ENCODE data around the gene VGLL2.

The VGLL2 gene

DNA sequence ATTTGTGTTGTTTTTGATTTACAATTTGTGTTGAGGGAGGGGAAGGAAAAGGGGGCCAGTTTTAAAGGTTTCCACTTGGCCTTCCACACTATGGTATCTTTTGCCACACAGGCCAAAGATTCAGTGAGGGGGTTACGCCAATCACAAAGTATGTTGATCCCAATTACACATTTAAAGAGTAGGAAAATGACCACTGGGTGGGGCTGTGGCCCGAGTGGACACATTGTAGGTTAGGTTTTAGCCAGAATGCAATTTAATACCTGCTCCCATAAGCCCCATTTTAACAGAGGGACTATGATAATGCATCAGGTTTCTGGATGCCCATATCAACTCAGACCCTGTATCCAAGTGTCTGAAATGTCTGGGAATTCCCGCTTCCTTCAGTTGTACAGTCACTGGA is 15.6 kb downstream of the VGLL2 start:
- Histone ChIP-seq H3K9me3 (ENCODE audit: control insufficient read depth, low read length) (no peaks in the 10 kb centered on the region), H3K36me3 (ENCODE audit: control insufficient read depth, insufficient read depth, low read length) (no peaks in the 10 kb centered on the region), H3K4me1 (ENCODE audit: control insufficient read depth, insufficient read depth, low read length, poor library complexity, severe bottlenecking) (no peaks in the 10 kb centered on the region), H3K27ac (ENCODE audit: insufficient read depth, low read length, poor library complexity, severe bottlenecking) (no peak overlapping the region), H3K27me3 (replicated peaks; ENCODE audit: control insufficient read depth, insufficient read depth, low read length, poor library complexity, severe bottlenecking) (peaks cover 5% of the 10 kb centered on the region), H3K4me3 (ENCODE audit: insufficient read depth, low read depth, low read length, poor library complexity, severe bottlenecking) (no peak overlapping the region)
- DNase-seq = no peak

DNA sequence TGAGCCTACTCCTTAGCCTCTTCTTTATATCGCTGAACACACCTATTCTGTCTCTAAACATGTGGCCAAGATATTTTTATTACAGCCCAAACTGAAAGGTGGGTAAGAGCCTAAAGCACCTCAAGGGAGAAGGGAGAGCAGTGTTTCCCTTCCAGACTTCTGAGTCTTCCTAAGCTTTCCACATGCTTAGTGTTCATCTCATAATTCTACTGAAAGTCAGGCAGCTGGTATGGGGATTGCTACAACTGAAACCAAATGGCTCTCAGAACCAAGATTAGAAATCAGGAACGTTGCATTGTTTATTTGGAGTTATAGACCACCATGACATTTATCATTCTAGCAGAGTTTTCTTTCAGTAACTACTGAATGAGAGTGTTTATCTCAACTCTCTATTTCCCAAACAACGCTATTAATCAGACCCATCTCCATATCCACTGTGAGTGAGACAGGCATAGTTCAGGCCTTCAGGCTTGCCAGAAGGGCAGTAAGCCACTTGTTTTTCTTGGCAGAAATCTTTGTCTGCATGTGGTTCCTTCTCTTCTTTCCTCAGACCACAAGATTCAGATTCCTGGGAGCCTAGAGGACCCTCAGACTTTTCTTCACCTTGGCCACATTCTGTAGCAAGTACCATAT is 22.8 kb downstream of the VGLL2 start:
- no peaks in the 10 kb centered on the region for H3K9me3 ChIP-seq (ENCODE audit: control insufficient read depth, low read length)
- H3K4me1 ChIP-seq (ENCODE audit: control insufficient read depth, insufficient read depth, low read length, poor library complexity, severe bottlenecking) = no peaks in the 10 kb centered on the region
- no peak overlapping the region for H3K27ac ChIP-seq (ENCODE audit: insufficient read depth, low read length, poor library complexity, severe bottlenecking)
- no peak for DNase-seq
- no peaks in the 10 kb centered on the region for H3K27me3 ChIP-seq (replicated peaks; ENCODE audit: control insufficient read depth, insufficient read depth, low read length, poor library complexity, severe bottlenecking)
- no peak overlapping the region for H3K4me3 ChIP-seq (ENCODE audit: insufficient read depth, low read depth, low read length, poor library complexity, severe bottlenecking)
- H3K36me3 ChIP-seq (ENCODE audit: control insufficient read depth, insufficient read depth, low read length) = no peaks in the 10 kb centered on the region

DNA sequence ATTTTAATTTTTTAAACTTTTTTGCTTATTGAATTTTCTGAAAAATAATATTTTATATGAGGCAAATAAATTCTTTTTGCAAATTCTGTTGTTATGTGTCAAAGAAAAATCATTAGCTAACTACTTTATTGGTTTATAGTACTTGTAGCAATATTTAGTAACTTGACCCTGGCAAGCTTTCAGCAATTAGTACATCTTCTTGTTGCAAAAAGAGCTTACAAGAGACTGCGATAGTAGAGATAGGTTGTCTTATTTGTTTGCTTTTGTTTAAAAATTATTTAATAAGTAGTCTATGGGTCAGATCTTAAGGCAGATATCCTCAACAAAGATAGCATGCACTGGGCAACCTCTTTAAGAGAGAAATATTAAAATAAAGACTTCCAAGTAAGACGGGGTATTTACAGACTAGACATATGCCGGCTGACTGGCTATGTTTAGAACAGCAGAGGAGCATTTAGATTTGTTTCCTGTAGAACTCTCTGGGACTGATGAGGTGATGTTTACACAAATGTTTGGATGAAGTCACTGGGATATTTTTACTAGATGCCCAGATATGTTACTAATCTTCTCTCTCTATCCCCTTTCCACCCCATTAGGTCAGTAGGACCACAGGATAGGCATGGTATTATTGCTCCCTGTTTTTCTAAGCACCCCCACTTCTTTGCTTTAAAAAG is 25.0 kb downstream of the VGLL2 start:
- DNase-seq = no peak
- H3K27me3 ChIP-seq (replicated peaks; ENCODE audit: control insufficient read depth, insufficient read depth, low read length, poor library complexity, severe bottlenecking) = no peaks in the 10 kb centered on the region
- no peaks in the 10 kb centered on the region for H3K9me3 ChIP-seq (ENCODE audit: control insufficient read depth, low read length)
- H3K36me3 ChIP-seq (ENCODE audit: control insufficient read depth, insufficient read depth, low read length) = no peaks in the 10 kb centered on the region
- no peak overlapping the region for H3K27ac ChIP-seq (ENCODE audit: insufficient read depth, low read length, poor library complexity, severe bottlenecking)
- no peak overlapping the region for H3K4me3 ChIP-seq (ENCODE audit: insufficient read depth, low read depth, low read length, poor library complexity, severe bottlenecking)
- no peaks in the 10 kb centered on the region for H3K4me1 ChIP-seq (ENCODE audit: control insufficient read depth, insufficient read depth, low read length, poor library complexity, severe bottlenecking)

DNA sequence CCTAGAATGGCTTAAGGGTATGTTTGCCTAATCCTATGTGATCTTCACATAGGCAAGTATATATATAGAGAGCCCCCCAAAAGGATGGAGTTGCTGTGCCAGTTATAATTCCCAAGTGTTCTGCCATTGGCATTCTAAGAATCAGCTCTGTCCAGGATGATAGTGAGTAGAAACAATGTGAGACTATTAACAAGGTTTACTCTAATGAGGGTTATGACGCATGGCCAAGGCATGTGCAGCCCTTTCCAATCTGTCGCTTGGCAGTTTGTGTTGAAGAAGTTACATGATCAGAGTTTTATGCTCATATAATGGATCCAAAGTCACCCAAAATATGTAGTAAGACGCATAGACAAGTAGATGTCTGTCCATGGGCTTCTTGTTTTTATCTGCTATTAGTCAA is 33.6 kb downstream of the VGLL2 start:
- Histone ChIP-seq H3K27ac (ENCODE audit: insufficient read depth, low read length, poor library complexity, severe bottlenecking) (no peak overlapping the region), H3K4me1 (ENCODE audit: control insufficient read depth, insufficient read depth, low read length, poor library complexity, severe bottlenecking) (no peaks in the 10 kb centered on the region), H3K9me3 (ENCODE audit: control insufficient read depth, low read length) (no peaks in the 10 kb centered on the region), H3K36me3 (ENCODE audit: control insufficient read depth, insufficient read depth, low read length) (no peaks in the 10 kb centered on the region), H3K27me3 (replicated peaks; ENCODE audit: control insufficient read depth, insufficient read depth, low read length, poor library complexity, severe bottlenecking) (no peaks in the 10 kb centered on the region), H3K4me3 (ENCODE audit: insufficient read depth, low read depth, low read length, poor library complexity, severe bottlenecking) (no peak overlapping the region)
- DNase-seq = no peak

DNA sequence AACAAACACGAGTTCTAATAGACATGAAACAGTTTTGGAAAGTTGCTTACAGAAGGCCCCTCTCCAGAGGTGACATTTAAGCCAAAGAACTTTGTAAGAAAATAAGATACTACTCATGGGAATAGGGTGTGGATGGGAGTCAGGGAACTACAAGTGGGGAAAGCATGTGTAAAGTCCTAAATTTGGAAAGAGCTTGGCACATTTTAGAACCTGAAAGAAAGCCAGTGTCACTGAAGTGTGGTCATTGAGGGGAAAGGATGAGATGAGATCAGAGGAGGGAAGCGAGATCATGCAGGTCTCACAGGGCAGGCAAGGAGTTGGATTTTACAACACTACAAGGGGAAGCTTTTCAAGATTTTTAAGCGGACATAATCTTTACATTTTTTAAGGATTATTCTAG is 38.0 kb downstream of the VGLL2 start:
- H3K36me3 ChIP-seq (ENCODE audit: control insufficient read depth, insufficient read depth, low read length) = no peaks in the 10 kb centered on the region
- H3K27ac ChIP-seq (ENCODE audit: insufficient read depth, low read length, poor library complexity, severe bottlenecking) = no peak overlapping the region
- no peaks in the 10 kb centered on the region for H3K9me3 ChIP-seq (ENCODE audit: control insufficient read depth, low read length)
- DNase-seq = no peak
- no peaks in the 10 kb centered on the region for H3K4me1 ChIP-seq (ENCODE audit: control insufficient read depth, insufficient read depth, low read length, poor library complexity, severe bottlenecking)
- H3K4me3 ChIP-seq (ENCODE audit: insufficient read depth, low read depth, low read length, poor library complexity, severe bottlenecking) = no peak overlapping the region
- H3K27me3 ChIP-seq (replicated peaks; ENCODE audit: control insufficient read depth, insufficient read depth, low read length, poor library complexity, severe bottlenecking) = no peaks in the 10 kb centered on the region

DNA sequence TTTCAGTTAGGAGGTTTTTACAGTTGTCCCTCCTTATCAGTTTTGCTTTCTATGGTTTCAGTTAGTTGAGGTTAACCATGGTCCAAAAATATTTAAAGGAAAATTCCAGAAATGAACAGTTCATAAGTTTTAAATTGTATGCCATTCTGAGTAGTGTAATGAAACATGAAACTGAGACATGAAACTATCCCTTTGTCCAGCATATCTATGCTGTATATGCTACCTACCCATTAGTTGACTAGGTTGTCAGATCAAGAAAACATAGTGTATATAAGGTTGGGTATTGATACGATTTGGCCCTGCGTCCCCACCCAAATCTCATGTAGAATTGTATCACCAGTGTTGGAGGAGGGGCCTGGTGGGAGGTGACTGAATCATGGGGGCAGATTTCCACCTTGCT is 39.1 kb downstream of the VGLL2 start:
- Histone ChIP-seq H3K27me3 (replicated peaks; ENCODE audit: control insufficient read depth, insufficient read depth, low read length, poor library complexity, severe bottlenecking) (no peaks in the 10 kb centered on the region), H3K36me3 (ENCODE audit: control insufficient read depth, insufficient read depth, low read length) (no peaks in the 10 kb centered on the region), H3K4me3 (ENCODE audit: insufficient read depth, low read depth, low read length, poor library complexity, severe bottlenecking) (no peak overlapping the region), H3K27ac (ENCODE audit: insufficient read depth, low read length, poor library complexity, severe bottlenecking) (no peak overlapping the region), H3K9me3 (ENCODE audit: control insufficient read depth, low read length) (no peaks in the 10 kb centered on the region), H3K4me1 (ENCODE audit: control insufficient read depth, insufficient read depth, low read length, poor library complexity, severe bottlenecking) (no peaks in the 10 kb centered on the region)
- no peak for DNase-seq

DNA sequence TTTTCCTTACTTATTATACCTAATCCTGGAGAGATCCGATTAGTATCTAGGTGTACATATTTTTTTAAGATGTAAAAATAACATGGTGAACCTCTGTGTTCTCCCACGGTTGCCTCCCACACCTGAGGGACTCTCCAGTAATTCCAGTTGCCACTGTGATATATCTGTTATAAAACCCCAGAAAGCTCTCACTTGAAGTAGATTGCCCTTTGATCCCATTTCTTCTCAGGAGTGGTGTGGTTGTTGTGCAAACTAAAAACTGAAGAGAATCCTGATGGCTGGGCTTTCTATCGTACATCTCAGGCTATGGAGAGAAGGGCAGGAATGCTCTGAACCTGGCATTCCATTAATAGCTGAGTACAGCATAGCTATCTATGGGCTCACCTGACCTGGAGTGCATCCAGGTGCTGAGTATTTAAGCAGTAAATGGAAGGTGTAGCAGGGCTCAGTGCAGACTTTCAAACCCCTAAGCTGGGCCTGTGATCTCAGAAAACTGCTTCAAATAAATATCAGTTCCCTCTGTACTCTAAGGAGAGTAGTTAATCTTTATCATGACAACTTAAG is 41.0 kb downstream of the VGLL2 start:
- Histone ChIP-seq H3K36me3 (ENCODE audit: control insufficient read depth, insufficient read depth, low read length) (no peaks in the 10 kb centered on the region), H3K9me3 (ENCODE audit: control insufficient read depth, low read length) (no peaks in the 10 kb centered on the region), H3K27ac (ENCODE audit: insufficient read depth, low read length, poor library complexity, severe bottlenecking) (no peak overlapping the region), H3K27me3 (replicated peaks; ENCODE audit: control insufficient read depth, insufficient read depth, low read length, poor library complexity, severe bottlenecking) (no peaks in the 10 kb centered on the region), H3K4me1 (ENCODE audit: control insufficient read depth, insufficient read depth, low read length, poor library complexity, severe bottlenecking) (no peaks in the 10 kb centered on the region), H3K4me3 (ENCODE audit: insufficient read depth, low read depth, low read length, poor library complexity, severe bottlenecking) (no peak overlapping the region)
- no peak for DNase-seq

DNA sequence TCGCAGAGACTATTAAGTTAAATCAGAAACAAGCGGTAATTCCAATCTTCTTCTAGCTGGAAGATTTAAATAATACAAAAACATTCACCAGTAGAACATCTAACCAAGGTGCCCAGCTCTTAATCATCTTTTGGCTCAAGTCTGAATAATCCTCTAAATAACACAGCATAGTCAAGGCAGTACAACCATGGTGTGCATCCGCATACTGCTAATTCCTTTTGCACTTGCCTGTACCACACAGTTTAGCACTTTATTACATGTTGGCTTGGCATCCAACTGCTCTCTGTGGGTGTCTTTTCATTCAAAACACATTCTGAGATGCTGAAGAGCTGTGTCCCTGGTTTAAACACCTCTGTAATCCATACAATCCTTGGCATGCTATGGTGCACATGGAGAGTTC is 42.3 kb downstream of the VGLL2 start:
- Histone ChIP-seq H3K27me3 (replicated peaks; ENCODE audit: control insufficient read depth, insufficient read depth, low read length, poor library complexity, severe bottlenecking) (no peaks in the 10 kb centered on the region), H3K9me3 (ENCODE audit: control insufficient read depth, low read length) (no peaks in the 10 kb centered on the region), H3K4me1 (ENCODE audit: control insufficient read depth, insufficient read depth, low read length, poor library complexity, severe bottlenecking) (no peaks in the 10 kb centered on the region), H3K36me3 (ENCODE audit: control insufficient read depth, insufficient read depth, low read length) (no peaks in the 10 kb centered on the region), H3K4me3 (ENCODE audit: insufficient read depth, low read depth, low read length, poor library complexity, severe bottlenecking) (no peak overlapping the region), H3K27ac (ENCODE audit: insufficient read depth, low read length, poor library complexity, severe bottlenecking) (no peak overlapping the region)
- no peak for DNase-seq

DNA sequence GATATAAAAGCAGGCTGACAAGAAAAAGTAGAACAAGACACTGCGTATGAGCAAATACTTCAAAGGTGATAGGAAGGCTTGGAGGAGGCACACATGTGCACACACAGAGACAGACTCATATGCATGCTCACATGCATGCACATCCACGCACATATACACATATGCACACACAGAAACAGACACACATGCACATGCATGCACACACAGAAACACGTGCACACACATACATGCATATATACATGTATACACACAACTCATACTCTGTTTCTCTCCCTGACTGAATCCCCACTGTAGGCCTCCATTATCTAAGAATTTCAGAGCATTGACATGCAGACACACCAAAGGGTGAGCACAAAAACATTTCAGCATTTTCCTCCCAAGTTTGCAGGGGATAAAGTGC is 43.7 kb downstream of the VGLL2 start:
- Histone ChIP-seq H3K4me1 (ENCODE audit: control insufficient read depth, insufficient read depth, low read length, poor library complexity, severe bottlenecking) (no peaks in the 10 kb centered on the region), H3K4me3 (ENCODE audit: insufficient read depth, low read depth, low read length, poor library complexity, severe bottlenecking) (no peak overlapping the region)
- DNase-seq = no peak

DNA sequence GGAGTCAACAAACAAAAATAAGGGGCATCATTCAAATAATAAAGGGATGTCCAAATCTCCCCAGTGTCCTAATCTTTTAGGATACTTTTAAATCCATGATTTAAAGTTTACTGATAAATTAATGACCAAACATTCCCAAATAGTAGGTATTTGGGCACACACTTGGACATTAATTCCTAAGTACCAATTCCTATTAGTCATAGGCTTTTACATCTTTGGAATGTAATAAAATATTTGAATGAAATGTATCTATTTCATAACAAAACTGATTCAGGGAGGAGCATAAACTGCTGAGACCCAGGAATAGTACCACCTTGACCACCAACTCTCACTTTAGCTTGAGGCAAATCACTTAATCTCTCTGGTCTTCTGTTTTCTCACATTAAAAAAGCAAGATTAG is 44.3 kb downstream of the VGLL2 start:
- Histone ChIP-seq H3K27me3 (replicated peaks; ENCODE audit: control insufficient read depth, insufficient read depth, low read length, poor library complexity, severe bottlenecking) (no peaks in the 10 kb centered on the region), H3K27ac (ENCODE audit: insufficient read depth, low read length, poor library complexity, severe bottlenecking) (no peak overlapping the region), H3K4me1 (ENCODE audit: control insufficient read depth, insufficient read depth, low read length, poor library complexity, severe bottlenecking) (no peaks in the 10 kb centered on the region), H3K9me3 (ENCODE audit: control insufficient read depth, low read length) (no peaks in the 10 kb centered on the region), H3K4me3 (ENCODE audit: insufficient read depth, low read depth, low read length, poor library complexity, severe bottlenecking) (no peak overlapping the region), H3K36me3 (ENCODE audit: control insufficient read depth, insufficient read depth, low read length) (no peaks in the 10 kb centered on the region)
- DNase-seq = no peak

More for the DNA sequence above, 43.7 kb downstream of the VGLL2 start:
- Histone ChIP-seq H3K27me3 (replicated peaks; ENCODE audit: control insufficient read depth, insufficient read depth, low read length, poor library complexity, severe bottlenecking) (no peaks in the 10 kb centered on the region), H3K27ac (ENCODE audit: insufficient read depth, low read length, poor library complexity, severe bottlenecking) (no peak overlapping the region), H3K9me3 (ENCODE audit: control insufficient read depth, low read length) (no peaks in the 10 kb centered on the region), H3K36me3 (ENCODE audit: control insufficient read depth, insufficient read depth, low read length) (no peaks in the 10 kb centered on the region)

Measured in effector memory CD4-positive, alpha-beta T cell (primary cell).